ENCODE data around the gene SYDE1.
"Not testable (repeated sequence)": the region's sequence is repeated elsewhere in the genome, so short reads cannot be mapped to it uniquely, and the experiment has no call there.

SYDE1 gene

GRCh38 chr19:15107061-15108010, at the start of gene SYDE1:
Gene SYDE1, plus strand, starts transcription at chr19:15107401. Its CDS starts 33 bp downstream, at chr19:15107434.
- peak; percentile 72 for DNase-seq

GRCh38 chr19:15062036-15062435, 45.2 kb upstream of the SYDE1 start:
- DNase-seq = no peak

GRCh38 chr19:15070386-15070785, 36.8 kb upstream of the SYDE1 start:
- not testable (repeated sequence) for DNase-seq

- no peak for DNase-seq
Measured at GRCh38 chr19:15072930-15073647, 34.1 kb upstream of the SYDE1 start.

- no peak for DNase-seq
Measured at GRCh38 chr19:15074371-15074770, 32.8 kb upstream of the SYDE1 start.

- no peak for DNase-seq
Measured at GRCh38 chr19:15075806-15076205, 31.4 kb upstream of the SYDE1 start.

- not testable (repeated sequence) for DNase-seq
Measured at GRCh38 chr19:15080002-15080401, 27.2 kb upstream of the SYDE1 start.

- no peak for DNase-seq
Measured at GRCh38 chr19:15081911-15082310, 25.3 kb upstream of the SYDE1 start, which contains the start of gene OR1I1. Gene OR1I1, plus strand, starts transcription at chr19:15082211. Its CDS starts 4,855 bp downstream, at chr19:15087066.

- DNase-seq = no peak
Measured at GRCh38 chr19:15087182-15087581, 20.0 kb upstream of the SYDE1 start.

GRCh38 chr19:15091918-15092753, 15.1 kb upstream of the SYDE1 start:
- peak; percentile 68 for DNase-seq

- no peak for DNase-seq
Measured at GRCh38 chr19:15093001-15093400, 14.2 kb upstream of the SYDE1 start.

- DNase-seq = no peak
Measured at GRCh38 chr19:15096223-15096622, 11.0 kb upstream of the SYDE1 start.

- not testable (repeated sequence) for DNase-seq
Measured at GRCh38 chr19:15097980-15098379, 9.2 kb upstream of the SYDE1 start.

GRCh38 chr19:15098460-15098859, 8.7 kb upstream of the SYDE1 start:
- no peak for DNase-seq

- DNase-seq = no peak
Measured at GRCh38 chr19:15099017-15099582, 8.1 kb upstream of the SYDE1 start.

GRCh38 chr19:15101479-15102082, 5.6 kb upstream of the SYDE1 start:
- DNase-seq = peak; percentile 81

- DNase-seq = no peak
Measured at GRCh38 chr19:15104003-15104402, 3.2 kb upstream of the SYDE1 start.

- no peak for DNase-seq
Measured at GRCh38 chr19:15104411-15104810, 2.8 kb upstream of the SYDE1 start.

GRCh38 chr19:15105044-15105443, 2.2 kb upstream of the SYDE1 start:
- DNase-seq = no peak

GRCh38 chr19:15108145-15108844, 1.1 kb downstream of the SYDE1 start:
- no peak for DNase-seq
